GM12872 (cell line): ENCODE data around the gene MMD.

Source experiments
- TF ChIP-seq, protein P1 (sequence below): IDR thresholded peaks from 3 replicates; pipeline ENCODE4 v1.5.1; 2011; ENCODE audit warnings: low read depth, mild to moderate bottlenecking, low read length, moderate library complexity; ENCODE audit not compliant: insufficient read depth

MMD gene

DNA sequence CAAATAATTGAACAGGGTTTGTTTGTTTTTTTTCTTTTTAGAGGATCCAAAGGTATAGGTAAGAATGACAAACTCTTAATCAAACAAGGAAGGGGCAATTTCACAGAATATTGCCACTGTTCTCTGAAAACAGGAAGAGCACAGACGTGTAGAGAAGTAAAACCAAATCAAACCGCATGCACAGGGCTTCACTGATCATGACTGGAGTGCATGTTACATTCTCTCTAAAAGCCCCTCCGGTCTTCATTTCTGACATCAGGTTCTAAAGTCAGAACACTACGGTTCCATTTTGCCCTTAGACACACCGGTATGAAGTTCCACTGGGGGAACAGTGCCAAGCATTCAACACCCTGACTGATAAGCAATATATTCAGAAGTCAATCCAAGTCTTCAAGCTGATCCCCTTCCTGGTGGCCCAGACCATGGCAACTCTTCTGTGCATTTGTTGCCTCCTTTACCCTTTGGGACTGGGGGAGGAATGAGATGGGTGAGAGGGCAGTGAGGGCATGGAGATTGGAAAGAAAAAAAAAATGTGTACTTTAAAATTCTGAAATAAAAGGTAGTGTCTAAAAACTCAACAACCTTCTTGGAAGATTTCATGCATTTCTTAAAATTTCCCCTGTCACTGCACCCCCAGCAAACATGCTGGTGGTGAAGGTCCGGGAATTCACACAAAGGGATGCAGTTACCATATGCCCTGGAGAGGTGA, 1.4 kb downstream of the MMD start:
- TF ChIP-seq, protein P1, sequence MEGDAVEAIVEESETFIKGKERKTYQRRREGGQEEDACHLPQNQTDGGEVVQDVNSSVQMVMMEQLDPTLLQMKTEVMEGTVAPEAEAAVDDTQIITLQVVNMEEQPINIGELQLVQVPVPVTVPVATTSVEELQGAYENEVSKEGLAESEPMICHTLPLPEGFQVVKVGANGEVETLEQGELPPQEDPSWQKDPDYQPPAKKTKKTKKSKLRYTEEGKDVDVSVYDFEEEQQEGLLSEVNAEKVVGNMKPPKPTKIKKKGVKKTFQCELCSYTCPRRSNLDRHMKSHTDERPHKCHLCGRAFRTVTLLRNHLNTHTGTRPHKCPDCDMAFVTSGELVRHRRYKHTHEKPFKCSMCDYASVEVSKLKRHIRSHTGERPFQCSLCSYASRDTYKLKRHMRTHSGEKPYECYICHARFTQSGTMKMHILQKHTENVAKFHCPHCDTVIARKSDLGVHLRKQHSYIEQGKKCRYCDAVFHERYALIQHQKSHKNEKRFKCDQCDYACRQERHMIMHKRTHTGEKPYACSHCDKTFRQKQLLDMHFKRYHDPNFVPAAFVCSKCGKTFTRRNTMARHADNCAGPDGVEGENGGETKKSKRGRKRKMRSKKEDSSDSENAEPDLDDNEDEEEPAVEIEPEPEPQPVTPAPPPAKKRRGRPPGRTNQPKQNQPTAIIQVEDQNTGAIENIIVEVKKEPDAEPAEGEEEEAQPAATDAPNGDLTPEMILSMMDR, result no peak

DNA sequence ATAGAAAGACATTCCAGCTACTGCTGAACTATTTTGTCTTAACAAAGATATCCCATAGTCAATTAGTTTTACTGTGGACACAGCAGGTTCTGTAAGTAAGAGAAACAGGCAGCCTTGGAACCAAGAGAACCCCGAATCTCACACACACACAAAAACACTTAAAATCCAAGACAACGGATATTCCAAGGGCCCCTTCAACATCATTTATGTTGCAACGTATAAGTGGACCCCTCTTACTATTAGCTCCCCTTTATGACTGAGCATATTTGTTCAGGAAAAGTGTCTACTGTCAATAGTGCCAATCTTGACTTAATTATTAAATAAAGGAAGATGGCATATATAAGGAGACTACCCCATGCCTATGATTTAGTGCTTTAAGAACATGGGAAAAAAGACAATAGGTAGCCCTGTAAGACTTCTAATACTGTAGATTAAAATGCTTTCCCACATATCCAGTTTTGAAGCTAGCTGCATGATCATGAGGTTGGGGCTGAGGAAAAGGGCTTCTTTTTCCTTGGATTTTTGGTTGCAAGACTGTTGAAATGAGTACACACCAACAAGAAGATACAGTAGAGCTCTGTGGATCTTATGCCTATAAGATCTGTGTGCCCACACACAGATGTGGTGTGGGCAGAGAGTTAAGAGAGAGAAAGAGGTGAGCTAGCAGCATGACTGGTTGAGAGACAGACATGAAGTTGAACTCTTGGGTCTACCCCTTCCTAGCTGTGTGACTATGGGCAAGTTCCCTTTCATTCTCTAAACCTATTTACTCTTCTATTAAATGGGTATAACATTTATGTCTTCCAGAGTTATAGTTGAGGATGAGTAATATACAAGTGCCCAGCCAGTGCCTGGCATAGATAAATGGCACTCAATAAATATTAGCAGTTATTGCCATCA, 3.0 kb downstream of the MMD start:
- TF ChIP-seq, protein P1, result no peak

DNA sequence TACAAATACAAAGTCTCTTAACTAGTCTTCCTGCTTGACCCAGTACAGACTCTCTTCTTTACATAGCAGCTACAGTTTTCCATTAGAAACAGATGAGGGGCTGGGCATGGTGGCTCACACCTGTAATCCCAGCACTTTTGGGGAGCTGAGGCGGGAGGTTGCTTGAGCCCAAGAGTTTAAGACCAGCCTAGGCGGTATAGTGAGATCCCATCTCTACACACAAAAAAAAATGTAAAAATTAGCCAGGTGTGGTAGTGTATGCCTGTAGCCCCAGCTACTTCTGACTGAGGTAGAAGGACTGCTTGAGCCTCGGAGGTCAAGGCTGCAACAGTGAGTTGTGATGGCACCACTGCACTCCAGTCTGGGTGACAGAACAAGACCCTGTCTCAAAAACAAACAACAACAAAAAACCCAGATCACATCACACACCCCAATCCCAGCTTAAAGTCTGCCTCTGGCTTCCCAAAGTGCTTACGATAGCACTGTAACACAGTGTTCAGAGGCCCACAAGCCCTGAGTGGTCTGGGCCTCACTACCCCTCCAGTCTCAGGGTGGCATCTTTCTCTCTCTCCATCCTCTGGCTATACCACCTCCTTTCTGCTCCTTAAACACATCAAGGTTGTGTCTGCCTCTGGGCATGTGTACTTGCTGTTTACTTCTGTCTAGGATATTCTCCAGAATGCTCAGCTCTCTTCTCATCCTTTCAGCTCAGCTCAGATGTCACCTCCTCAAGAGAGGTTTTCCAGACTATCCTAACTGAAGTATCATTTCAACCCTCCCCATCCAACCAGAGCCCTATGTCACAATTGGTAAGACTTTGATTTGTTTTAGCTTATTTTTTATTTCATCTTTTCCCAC, 4.0 kb downstream of the MMD start:
- TF ChIP-seq, protein P1, result no peak

DNA sequence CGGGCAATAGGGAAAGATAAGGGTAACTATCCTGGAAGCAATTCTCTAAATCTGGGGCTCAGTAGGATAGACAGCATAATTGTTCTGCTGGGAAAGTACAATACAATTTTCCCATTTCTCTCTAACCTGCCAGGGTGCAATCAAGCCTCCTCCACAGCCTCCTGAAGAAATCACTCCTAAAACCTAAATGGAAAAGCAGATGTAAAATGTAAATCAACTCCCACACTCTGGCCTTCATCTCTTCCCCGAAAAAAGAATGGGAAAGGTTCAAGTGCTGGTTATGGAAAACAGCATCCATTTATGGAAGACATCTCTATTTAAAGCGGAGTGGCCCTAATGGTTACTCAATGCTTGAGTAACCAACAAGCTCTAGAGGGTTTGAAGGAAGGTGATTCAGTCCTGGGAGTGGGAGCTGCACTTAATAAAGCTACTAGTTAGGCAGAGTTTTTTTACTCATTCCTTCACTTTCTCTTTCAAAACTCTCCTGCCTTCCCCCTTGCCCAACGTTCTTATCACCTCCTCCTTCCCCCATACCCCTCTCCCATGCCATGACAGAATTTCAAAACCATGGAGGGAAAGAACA, 5.1 kb downstream of the MMD start:
- TF ChIP-seq, protein P1, result no peak

DNA sequence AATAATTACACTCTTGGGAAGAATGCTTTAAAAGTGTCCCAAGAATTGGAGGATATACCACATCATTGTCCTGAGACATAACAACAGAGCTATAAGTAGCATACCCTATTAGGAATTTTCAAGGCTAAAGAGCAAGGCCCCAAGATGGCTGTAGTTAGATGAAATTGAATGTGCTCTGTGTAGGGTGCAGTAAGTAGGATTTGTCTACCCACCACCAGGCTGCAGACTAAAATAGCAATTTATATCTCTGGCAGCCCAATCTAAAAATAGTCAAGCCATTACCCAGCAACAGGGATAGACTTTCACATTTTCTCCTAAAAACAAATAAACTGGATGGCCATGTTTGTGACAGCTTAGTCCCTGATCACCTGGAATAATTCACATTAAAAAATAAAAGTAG, 5.6 kb downstream of the MMD start:
- TF ChIP-seq, protein P1, result no peak

DNA sequence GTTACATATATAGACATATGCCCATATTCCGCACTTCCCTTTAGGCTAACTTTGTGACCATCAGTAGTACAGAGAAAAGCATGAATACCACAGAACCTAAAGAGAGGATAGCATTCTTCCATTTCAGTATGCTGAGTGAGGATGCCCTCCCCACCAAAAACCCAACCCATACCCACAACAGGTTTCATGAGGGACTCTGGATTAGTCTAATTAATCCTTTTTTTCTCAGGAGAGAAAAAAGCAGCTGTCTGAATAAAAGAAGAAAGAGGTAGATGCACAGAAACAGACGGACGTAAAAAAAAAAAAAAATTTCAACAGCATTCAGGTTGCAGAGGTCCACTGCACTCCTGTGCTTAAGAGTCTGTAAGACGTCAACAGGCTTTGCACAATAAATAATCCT, 6.7 kb downstream of the MMD start:
- TF ChIP-seq, protein P1, result no peak
